Spleen (tissue), 7 donors: ENCODE data around the gene SLC39A8.

Experiments
- POLR2A ChIP-seq, 3 donors: fragments of 450-650 bp; IDR thresholded peaks; one replicate each; pipeline ENCODE4 v1.5.1; 2017; ENCODE audit warnings: antibody characterized with exemption in 3 of 3, mild to moderate bottlenecking in 1 of 3
- TF ChIP-seq, protein P1 (sequence below), 11 experiments: fragments of 200-600 bp in 7 of 11; fragments of 450-650 bp in 4 of 11; sonication (generic) in 4 of 11; IDR thresholded peaks in 8 of 11; conservative IDR thresholded peaks in 3 of 11; 1 replicate in 7 of 11; 2 replicates in 4 of 11; pipeline versions ENCODE4 v1.4.0 to v1.8.0; 2016 to 2021; ENCODE audit warnings: antibody characterized with exemption in 11 of 11, inconsistent platforms in 4 of 11, mild to moderate bottlenecking in 1 of 11
- donor health status: DM: no; HTN: no; CAD: no; lungs with moderate emphysema.
- donor health status: DM: no; HTN: no; CAD: no.
- donor health status: DM: no; HTN: no; CAD: no.

DNA sequence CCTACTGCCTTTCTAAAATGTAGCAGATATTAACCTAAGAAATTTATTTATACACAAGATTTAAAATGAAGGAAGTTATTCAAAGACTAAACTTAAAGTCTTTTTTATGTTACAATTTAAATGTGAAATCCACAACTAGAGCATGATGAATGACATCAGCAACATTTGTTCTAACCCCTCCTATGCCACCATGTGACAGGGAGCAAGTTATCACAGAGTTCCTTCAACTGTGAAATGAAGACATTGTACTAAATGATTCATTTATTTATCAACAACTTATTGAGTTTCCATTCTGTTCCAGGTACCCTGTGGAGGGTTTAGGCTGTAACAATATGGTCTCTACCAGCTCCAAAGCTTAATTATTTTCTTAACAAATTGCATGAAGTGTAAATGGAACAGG lies 76.9 kb downstream of the SLC39A8 start:
- TF ChIP-seq, protein P1, sequence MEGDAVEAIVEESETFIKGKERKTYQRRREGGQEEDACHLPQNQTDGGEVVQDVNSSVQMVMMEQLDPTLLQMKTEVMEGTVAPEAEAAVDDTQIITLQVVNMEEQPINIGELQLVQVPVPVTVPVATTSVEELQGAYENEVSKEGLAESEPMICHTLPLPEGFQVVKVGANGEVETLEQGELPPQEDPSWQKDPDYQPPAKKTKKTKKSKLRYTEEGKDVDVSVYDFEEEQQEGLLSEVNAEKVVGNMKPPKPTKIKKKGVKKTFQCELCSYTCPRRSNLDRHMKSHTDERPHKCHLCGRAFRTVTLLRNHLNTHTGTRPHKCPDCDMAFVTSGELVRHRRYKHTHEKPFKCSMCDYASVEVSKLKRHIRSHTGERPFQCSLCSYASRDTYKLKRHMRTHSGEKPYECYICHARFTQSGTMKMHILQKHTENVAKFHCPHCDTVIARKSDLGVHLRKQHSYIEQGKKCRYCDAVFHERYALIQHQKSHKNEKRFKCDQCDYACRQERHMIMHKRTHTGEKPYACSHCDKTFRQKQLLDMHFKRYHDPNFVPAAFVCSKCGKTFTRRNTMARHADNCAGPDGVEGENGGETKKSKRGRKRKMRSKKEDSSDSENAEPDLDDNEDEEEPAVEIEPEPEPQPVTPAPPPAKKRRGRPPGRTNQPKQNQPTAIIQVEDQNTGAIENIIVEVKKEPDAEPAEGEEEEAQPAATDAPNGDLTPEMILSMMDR (IDR thresholded peaks at IDR 0.05 in 8 of 11, conservative IDR thresholded peaks at IDR 0.05 in 3 of 11) = no peak
- TF ChIP-seq POLR2A (IDR thresholded peaks at IDR 0.05) = no peak
